ENCODE measurements around the gene CDH4. TPM values are rescaled to one million over a fixed set of nuclear protein-coding genes. Genes with fewer than 3 reads are reported as not detected.

The CDH4 gene
- total RNA-seq, 1 experiment from 2014 or later = not detected

DNA sequence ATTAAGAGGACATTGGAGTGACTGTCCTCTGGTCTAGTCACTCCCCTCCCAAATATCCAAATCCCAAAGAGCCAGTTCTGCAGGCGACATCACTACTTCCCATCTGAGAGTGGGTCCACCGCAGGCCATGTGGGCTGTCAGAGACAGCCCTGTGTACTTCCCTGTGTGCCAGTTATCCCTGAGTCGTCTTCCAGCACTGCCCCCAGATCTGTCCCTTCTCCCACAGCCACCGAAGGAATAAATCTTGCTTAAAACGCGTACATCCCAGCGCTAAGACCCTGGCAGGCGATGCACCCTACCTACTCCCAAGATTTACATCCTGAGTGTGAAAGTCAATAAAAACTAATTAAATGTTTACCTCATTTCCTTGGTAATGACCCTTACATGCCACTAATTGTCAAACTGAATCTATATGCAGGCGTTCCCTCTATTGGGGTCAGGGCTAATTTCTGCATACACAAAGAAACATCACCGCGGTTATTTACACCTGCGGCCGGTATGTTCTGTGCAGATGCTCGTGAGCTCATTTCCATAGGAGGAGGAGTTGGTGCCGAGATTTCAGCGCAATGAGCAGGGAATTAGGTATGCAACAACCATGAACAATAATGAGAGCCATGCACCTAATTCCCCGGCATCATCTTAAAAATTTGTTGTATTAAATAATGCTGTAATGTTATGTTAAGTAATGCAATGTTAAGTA lies 31.3 kb upstream of the CDH4 start:
- H3K4me3 ChIP-seq (ENCODE audit: low read depth in 2 of 2, low read length in 2 of 2) = no peak overlapping the region
- H3K4me1 ChIP-seq (ENCODE audit: control insufficient read depth, insufficient read depth, low read length) = no peaks in the 10 kb centered on the region
- H3K36me3 ChIP-seq (ENCODE audit: control insufficient read depth, insufficient read depth, low read length) = no peaks in the 10 kb centered on the region
- POLR2A ChIA-PET = no interaction called here
- H3K9me3 ChIP-seq (ENCODE audit: control insufficient read depth, insufficient read depth, low read depth, low read length) = no peaks in the 10 kb centered on the region
- CTCF ChIA-PET = no interaction called here
- in situ Hi-C loops (cut with HindIII; ENCODE audit: low pct_unique_long_range_greater_than_20kb, low sequenced_read_pairs) = no loop called here
- no TSS peak for BruUV-seq (replicated peaks)
- intact Hi-C loops (cut with micrococcal nuclease; ENCODE audit: unreplicated experiment) = no loop called here
- ATAC-seq (no peak), DNase-seq (ENCODE audit: low read depth, low spot score) (no peak)
- H3K27ac ChIP-seq (ENCODE audit: low read length) = no peak overlapping the region
- no peaks in the 10 kb centered on the region for H3K27me3 ChIP-seq (ENCODE audit: control insufficient read depth, insufficient read depth, low read length)
- no peak for TF ChIP-seq POLR2AphosphoS5 (IDR thresholded peaks at IDR 0.05; ENCODE audit: low read depth, low read length)
- no peak for TF ChIP-seq CTCF (IDR thresholded peaks at IDR 0.05)

- in situ Hi-C loops (cut with HindIII; ENCODE audit: low pct_unique_long_range_greater_than_20kb, low sequenced_read_pairs) = no loop called here
- no peak overlapping the region for H3K27ac ChIP-seq (ENCODE audit: low read length)
- DNase-seq (ENCODE audit: low read depth, low spot score) (no peak), ATAC-seq (no peak)
- H3K9me3 ChIP-seq (ENCODE audit: control insufficient read depth, insufficient read depth, low read depth, low read length) = no peaks in the 10 kb centered on the region
- ChIA-PET CTCF (no interaction called here), POLR2A (no interaction called here)
- no peak overlapping the region for H3K4me3 ChIP-seq (ENCODE audit: low read depth in 2 of 2, low read length in 2 of 2)
- no TSS peak for BruUV-seq (replicated peaks)
- no peaks in the 10 kb centered on the region for H3K36me3 ChIP-seq (ENCODE audit: control insufficient read depth, insufficient read depth, low read length)
- H3K4me1 ChIP-seq (ENCODE audit: control insufficient read depth, insufficient read depth, low read length) = no peaks in the 10 kb centered on the region
- no peaks in the 10 kb centered on the region for H3K27me3 ChIP-seq (ENCODE audit: control insufficient read depth, insufficient read depth, low read length)
- TF ChIP-seq SIN3A (IDR thresholded peaks at IDR 0.05; ENCODE audit: borderline replicate concordance, insufficient read depth, low read depth, low read length) (no peak), CTCF (IDR thresholded peaks at IDR 0.05) (no peak), TCF7L2 (IDR thresholded peaks at IDR 0.05; ENCODE audit: low read depth, low read length) (no peak), REST (IDR thresholded peaks at IDR 0.05; ENCODE audit: insufficient read depth in 1 of 2, low read depth in 2 of 2, low read length in 1 of 2) (no peak), POLR2AphosphoS5 (IDR thresholded peaks at IDR 0.05; ENCODE audit: low read depth, low read length) (no peak)
- intact Hi-C loops (cut with micrococcal nuclease; ENCODE audit: unreplicated experiment) = no loop called here
Measured at GRCh38 chr20:61222699-61223098, 29.4 kb upstream of the CDH4 start.
